ENCODE measurements around the gene PBX1.

Gene PBX1

DNA sequence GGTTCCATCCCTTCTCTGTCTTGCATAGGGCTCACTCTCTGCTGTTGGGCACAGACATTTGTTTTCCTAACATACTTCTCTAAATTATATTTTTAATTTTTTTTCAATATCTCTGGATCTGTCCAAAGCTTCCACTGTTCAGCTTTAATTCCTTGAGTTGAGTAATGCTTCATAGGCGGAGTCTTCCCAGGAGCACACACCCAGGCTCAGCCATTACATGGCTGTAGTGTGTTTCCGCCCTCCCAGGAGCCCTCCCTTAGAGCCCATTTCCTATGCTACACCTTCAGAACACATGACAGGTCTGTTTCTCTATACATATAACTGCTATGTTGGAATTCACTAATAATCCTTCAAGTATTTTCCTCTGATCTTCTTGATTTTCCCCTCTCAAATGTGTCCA is 297.4 kb downstream of the PBX1 start:
- no peak overlapping the region for H3K4me3 ChIP-seq (replicated peaks; ENCODE audit: low read depth, low read length)
- no peak for TF ChIP-seq CTCF (IDR thresholded peaks at IDR 0.05; ENCODE audit: low read depth, low read length, missing control alignments)
- DNase-seq (ENCODE audit: extremely low read depth, low read depth): no peak

DNA sequence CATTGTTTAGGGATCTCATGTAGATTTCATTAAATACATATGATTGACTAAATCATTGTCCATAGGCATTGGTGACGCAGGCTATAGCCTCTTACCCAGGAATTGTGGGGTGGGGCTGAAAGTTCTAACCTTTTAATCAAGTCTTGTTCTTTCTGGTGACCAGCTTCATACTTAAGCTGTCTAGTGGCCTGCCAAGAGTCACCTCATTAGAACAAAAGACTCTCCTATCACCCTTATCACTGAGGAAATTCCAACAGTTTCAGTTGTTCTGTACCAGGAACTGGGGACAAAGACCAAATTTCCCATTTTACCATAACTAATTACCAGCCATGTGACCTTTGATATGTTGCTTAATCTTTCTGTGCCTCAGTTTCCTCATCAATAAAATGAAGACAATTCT is 298.5 kb downstream of the PBX1 start:
- TF ChIP-seq CTCF (IDR thresholded peaks at IDR 0.05; ENCODE audit: low read depth, low read length, missing control alignments): no peak
- H3K4me3 ChIP-seq (replicated peaks; ENCODE audit: low read depth, low read length): no peak overlapping the region
- DNase-seq (ENCODE audit: extremely low read depth, low read depth): no peak

- H3K4me3 ChIP-seq (replicated peaks; ENCODE audit: low read depth, low read length): no peak overlapping the region
- no peak for TF ChIP-seq CTCF (IDR thresholded peaks at IDR 0.05; ENCODE audit: low read depth, low read length, missing control alignments)
- DNase-seq (ENCODE audit: extremely low read depth, low read depth): no peak
These were observed 299.2 kb downstream of the PBX1 start for GRCh38 chr1:164858096-164858632.

DNA sequence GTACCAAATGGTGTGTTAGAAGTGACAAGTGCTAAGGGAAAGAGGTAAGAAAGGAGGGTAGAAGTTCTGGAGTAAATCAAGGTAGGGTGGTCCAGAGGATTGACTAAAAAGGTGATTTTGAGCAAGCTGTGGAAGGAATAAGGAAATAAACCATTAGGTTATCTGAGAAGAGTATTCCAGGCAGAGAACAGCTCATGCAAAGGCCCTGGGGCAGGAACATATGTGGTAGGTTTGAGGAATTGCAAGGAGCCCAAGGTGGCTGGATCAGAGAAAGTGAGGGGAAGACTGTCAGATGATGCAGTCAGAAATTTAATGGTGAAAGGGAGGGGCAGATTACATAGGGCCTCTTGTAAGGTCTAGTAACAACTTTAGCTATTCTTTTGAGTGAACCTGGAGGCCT is 302.6 kb downstream of the PBX1 start:
- DNase-seq (ENCODE audit: extremely low read depth, low read depth): no peak
- no peak overlapping the region for H3K4me3 ChIP-seq (replicated peaks; ENCODE audit: low read depth, low read length)
- no peak for TF ChIP-seq CTCF (IDR thresholded peaks at IDR 0.05; ENCODE audit: low read depth, low read length, missing control alignments)

- TF ChIP-seq CTCF (IDR thresholded peaks at IDR 0.05; ENCODE audit: low read depth, low read length, missing control alignments): no peak
- DNase-seq (ENCODE audit: extremely low read depth, low read depth): no peak
- H3K4me3 ChIP-seq (replicated peaks; ENCODE audit: low read depth, low read length): no peak overlapping the region
These were observed 304.1 kb downstream of the PBX1 start for GRCh38 chr1:164863056-164863455.

- H3K4me3 ChIP-seq (replicated peaks; ENCODE audit: low read depth, low read length): no peak overlapping the region
- DNase-seq (ENCODE audit: extremely low read depth, low read depth): no peak
- no peak for TF ChIP-seq CTCF (IDR thresholded peaks at IDR 0.05; ENCODE audit: low read depth, low read length, missing control alignments)
These were observed 305.2 kb downstream of the PBX1 start for GRCh38 chr1:164864161-164864560.

DNA sequence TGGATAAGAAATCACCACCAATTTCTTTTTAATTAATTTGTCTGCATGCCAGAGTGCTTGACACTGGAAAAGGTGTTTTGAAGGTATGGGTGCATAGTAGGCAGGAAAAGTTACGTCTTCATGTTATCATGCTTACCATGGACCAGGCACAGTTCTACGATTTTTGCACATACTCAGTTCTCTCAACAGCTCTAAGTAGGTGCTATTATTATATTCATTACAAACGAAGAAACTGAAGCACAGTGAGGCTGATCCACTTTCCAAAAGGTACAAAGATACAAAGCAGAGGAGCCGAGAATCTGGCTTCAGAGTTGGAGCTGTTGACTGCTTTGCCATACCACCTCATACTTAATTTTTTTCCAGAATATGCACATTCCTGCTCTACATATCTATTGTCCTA is 306.4 kb downstream of the PBX1 start:
- DNase-seq (ENCODE audit: extremely low read depth, low read depth): no peak
- no peak overlapping the region for H3K4me3 ChIP-seq (replicated peaks; ENCODE audit: low read depth, low read length)
- TF ChIP-seq CTCF (IDR thresholded peaks at IDR 0.05; ENCODE audit: low read depth, low read length, missing control alignments): no peak

Data from HFF-Myc (cell line).